ENCODE results near the gene FARS2. TPM values are rescaled to one million over a fixed set of nuclear protein-coding genes. Genes with fewer than 3 reads are reported as not detected.

The FARS2 gene
- total and polyA plus RNA-seq, 2 of the 13 experiments (the other 11 are each of a cell fraction or from before 2014, with no cell fraction given), result 15.4 to 26.0 TPM

DNA sequence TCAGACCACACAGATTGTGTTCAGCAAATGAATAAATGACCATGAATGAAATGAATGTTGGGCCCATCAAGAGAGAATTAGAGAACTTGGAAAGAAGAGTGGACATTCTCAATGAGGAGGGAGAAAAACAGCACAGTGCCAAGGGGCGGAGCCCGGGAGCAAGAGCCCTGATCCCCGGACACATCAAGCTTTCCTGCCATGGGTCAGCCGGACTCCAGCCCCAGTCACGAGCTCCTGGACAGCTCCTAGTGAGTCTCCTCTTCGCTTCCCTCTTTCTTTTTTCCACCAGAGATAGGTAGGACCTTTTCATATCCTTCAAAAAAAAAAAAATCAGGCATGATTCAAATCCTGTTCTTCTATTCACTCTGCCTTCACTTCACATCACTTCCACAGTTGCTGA lies 471.2 kb downstream of the FARS2 start:
- no peak overlapping the region for H3K27ac ChIP-seq (ENCODE audit: extremely low read length, insufficient read depth, low read length)
- ChIA-PET CTCF (ENCODE audit: low intra/inter-chr PET ratio, low total read pairs) (no interaction called here), POLR2A (no interaction called here)
- no peak overlapping the region for H2AFZ ChIP-seq (ENCODE audit: low read length)
- no peak for DNase-seq (ENCODE audit: low spot score)
- no TSS peak for BruUV-seq (replicated peaks)
- H3K4me3 ChIP-seq (replicated peaks in 1 of 3; ENCODE audit: insufficient read depth in 1 of 3, low read depth in 2 of 3, low read length in 3 of 3), result no peak overlapping the region
- no peaks in the 10 kb centered on the region for H3K36me3 ChIP-seq (replicated peaks in 1 of 2; ENCODE audit: control insufficient read depth in 1 of 2, insufficient read depth in 2 of 2, low read length in 2 of 2)
- TF ChIP-seq, protein P1, sequence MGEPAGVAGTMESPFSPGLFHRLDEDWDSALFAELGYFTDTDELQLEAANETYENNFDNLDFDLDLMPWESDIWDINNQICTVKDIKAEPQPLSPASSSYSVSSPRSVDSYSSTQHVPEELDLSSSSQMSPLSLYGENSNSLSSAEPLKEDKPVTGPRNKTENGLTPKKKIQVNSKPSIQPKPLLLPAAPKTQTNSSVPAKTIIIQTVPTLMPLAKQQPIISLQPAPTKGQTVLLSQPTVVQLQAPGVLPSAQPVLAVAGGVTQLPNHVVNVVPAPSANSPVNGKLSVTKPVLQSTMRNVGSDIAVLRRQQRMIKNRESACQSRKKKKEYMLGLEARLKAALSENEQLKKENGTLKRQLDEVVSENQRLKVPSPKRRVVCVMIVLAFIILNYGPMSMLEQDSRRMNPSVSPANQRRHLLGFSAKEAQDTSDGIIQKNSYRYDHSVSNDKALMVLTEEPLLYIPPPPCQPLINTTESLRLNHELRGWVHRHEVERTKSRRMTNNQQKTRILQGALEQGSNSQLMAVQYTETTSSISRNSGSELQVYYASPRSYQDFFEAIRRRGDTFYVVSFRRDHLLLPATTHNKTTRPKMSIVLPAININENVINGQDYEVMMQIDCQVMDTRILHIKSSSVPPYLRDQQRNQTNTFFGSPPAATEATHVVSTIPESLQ (CRISPR knock-in tag; conservative IDR thresholded peaks at IDR 0.05), result no peak
- TF ChIP-seq CHCHD3 (CRISPR knock-in tag; IDR thresholded peaks at IDR 0.05) (no peak), ZNF891 (CRISPR knock-in tag; IDR thresholded peaks at IDR 0.05) (no peak), ZNF333 (CRISPR knock-in tag; IDR thresholded peaks at IDR 0.05; ENCODE audit: borderline replicate concordance) (no peak), BRD4 (CRISPR knock-in tag; IDR thresholded peaks at IDR 0.05) (no peak), IKZF5 (CRISPR knock-in tag; IDR thresholded peaks at IDR 0.05) (no peak), ZNF501 (CRISPR knock-in tag; IDR thresholded peaks at IDR 0.05) (no peak), HMG20A (CRISPR knock-in tag; IDR thresholded peaks at IDR 0.05; ENCODE audit: borderline replicate concordance) (no peak), HDAC1 (CRISPR knock-in tag; IDR thresholded peaks at IDR 0.05) (no peak), ZNF264 (CRISPR knock-in tag; IDR thresholded peaks at IDR 0.05) (no peak), ZBTB7B (CRISPR knock-in tag; IDR thresholded peaks at IDR 0.05) (no peak), CAMTA2 (CRISPR knock-in tag; IDR thresholded peaks at IDR 0.05; ENCODE audit: borderline replicate concordance) (no peak), STAT5B (CRISPR knock-in tag; IDR thresholded peaks at IDR 0.05) (no peak), DNMT3B (CRISPR knock-in tag; conservative IDR thresholded peaks at IDR 0.05) (no peak)
- TF ChIP-seq, protein P2, sequence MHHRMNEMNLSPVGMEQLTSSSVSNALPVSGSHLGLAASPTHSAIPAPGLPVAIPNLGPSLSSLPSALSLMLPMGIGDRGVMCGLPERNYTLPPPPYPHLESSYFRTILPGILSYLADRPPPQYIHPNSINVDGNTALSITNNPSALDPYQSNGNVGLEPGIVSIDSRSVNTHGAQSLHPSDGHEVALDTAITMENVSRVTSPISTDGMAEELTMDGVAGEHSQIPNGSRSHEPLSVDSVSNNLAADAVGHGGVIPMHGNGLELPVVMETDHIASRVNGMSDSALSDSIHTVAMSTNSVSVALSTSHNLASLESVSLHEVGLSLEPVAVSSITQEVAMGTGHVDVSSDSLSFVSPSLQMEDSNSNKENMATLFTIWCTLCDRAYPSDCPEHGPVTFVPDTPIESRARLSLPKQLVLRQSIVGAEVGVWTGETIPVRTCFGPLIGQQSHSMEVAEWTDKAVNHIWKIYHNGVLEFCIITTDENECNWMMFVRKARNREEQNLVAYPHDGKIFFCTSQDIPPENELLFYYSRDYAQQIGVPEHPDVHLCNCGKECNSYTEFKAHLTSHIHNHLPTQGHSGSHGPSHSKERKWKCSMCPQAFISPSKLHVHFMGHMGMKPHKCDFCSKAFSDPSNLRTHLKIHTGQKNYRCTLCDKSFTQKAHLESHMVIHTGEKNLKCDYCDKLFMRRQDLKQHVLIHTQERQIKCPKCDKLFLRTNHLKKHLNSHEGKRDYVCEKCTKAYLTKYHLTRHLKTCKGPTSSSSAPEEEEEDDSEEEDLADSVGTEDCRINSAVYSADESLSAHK (CRISPR knock-in tag; IDR thresholded peaks at IDR 0.05; ENCODE audit: borderline replicate concordance), result no peak
- intact Hi-C loops (cut with micrococcal nuclease; ENCODE audit: unreplicated experiment), result no loop called here
- H3K9me3 ChIP-seq (ENCODE audit: low read length), result no peaks in the 10 kb centered on the region
- no peak for FAIRE-seq
- no peaks in the 10 kb centered on the region for H3K79me2 ChIP-seq (ENCODE audit: insufficient read depth, low read length)
- H4K20me1 ChIP-seq (ENCODE audit: insufficient read depth, low read length), result no peaks in the 10 kb centered on the region
- WGBS (ENCODE audit: low lambda C conversion rate), result 90% methylated on average over 6 of the region's 6 CpGs
- no peaks in the 10 kb centered on the region for H3K27me3 ChIP-seq (ENCODE audit: control insufficient read depth in 1 of 2, insufficient read depth in 2 of 2, low read length in 2 of 2)
- no peak overlapping the region for H3K9ac ChIP-seq (ENCODE audit: insufficient read depth, low read depth, low read length)
- H3K4me1 ChIP-seq (ENCODE audit: insufficient read depth, low read length), result peaks cover 20% of the 10 kb centered on the region
- ATAC-seq, result no peak
- in situ Hi-C loops (cut with HindIII; ENCODE audit: extremely low pct_ligation_motif_present, low pct_unique_long_range_greater_than_20kb), result no loop called here
- no peak overlapping the region for H3K4me2 ChIP-seq (ENCODE audit: low read depth, low read length)

All from HepG2 (cell line).